Measurements from ENCODE around the gene CLN6. TPM values are rescaled to one million over a fixed set of nuclear protein-coding genes. Genes with fewer than 3 reads are reported as not detected.

Gene CLN6
- total and polyA plus RNA-seq, 9 of the 15 experiments (the other 6 are each of a cell fraction or from before 2014, with no cell fraction given): 0.71 to 53.3 (median 39.3) TPM

DNA sequence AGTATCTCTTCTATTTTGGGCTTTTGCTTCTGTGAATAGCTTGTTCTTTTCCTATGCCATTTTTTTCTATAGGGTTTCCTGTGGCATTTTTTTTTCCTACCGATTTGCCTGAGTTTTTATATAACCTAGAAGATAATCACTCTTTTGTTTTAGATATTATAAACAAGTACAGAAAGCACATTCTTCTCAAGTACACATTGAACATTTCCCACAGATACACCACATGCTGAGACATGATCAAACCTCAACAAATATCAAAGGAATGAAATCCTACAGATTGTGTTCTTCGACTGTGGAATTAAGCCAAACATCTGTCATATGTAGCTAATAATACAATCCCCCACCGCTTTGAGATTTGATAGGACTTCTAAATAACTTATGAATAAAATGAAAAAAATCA, 38.9 kb upstream of the CLN6 start (continued):
- TF ChIP-seq, protein P1, sequence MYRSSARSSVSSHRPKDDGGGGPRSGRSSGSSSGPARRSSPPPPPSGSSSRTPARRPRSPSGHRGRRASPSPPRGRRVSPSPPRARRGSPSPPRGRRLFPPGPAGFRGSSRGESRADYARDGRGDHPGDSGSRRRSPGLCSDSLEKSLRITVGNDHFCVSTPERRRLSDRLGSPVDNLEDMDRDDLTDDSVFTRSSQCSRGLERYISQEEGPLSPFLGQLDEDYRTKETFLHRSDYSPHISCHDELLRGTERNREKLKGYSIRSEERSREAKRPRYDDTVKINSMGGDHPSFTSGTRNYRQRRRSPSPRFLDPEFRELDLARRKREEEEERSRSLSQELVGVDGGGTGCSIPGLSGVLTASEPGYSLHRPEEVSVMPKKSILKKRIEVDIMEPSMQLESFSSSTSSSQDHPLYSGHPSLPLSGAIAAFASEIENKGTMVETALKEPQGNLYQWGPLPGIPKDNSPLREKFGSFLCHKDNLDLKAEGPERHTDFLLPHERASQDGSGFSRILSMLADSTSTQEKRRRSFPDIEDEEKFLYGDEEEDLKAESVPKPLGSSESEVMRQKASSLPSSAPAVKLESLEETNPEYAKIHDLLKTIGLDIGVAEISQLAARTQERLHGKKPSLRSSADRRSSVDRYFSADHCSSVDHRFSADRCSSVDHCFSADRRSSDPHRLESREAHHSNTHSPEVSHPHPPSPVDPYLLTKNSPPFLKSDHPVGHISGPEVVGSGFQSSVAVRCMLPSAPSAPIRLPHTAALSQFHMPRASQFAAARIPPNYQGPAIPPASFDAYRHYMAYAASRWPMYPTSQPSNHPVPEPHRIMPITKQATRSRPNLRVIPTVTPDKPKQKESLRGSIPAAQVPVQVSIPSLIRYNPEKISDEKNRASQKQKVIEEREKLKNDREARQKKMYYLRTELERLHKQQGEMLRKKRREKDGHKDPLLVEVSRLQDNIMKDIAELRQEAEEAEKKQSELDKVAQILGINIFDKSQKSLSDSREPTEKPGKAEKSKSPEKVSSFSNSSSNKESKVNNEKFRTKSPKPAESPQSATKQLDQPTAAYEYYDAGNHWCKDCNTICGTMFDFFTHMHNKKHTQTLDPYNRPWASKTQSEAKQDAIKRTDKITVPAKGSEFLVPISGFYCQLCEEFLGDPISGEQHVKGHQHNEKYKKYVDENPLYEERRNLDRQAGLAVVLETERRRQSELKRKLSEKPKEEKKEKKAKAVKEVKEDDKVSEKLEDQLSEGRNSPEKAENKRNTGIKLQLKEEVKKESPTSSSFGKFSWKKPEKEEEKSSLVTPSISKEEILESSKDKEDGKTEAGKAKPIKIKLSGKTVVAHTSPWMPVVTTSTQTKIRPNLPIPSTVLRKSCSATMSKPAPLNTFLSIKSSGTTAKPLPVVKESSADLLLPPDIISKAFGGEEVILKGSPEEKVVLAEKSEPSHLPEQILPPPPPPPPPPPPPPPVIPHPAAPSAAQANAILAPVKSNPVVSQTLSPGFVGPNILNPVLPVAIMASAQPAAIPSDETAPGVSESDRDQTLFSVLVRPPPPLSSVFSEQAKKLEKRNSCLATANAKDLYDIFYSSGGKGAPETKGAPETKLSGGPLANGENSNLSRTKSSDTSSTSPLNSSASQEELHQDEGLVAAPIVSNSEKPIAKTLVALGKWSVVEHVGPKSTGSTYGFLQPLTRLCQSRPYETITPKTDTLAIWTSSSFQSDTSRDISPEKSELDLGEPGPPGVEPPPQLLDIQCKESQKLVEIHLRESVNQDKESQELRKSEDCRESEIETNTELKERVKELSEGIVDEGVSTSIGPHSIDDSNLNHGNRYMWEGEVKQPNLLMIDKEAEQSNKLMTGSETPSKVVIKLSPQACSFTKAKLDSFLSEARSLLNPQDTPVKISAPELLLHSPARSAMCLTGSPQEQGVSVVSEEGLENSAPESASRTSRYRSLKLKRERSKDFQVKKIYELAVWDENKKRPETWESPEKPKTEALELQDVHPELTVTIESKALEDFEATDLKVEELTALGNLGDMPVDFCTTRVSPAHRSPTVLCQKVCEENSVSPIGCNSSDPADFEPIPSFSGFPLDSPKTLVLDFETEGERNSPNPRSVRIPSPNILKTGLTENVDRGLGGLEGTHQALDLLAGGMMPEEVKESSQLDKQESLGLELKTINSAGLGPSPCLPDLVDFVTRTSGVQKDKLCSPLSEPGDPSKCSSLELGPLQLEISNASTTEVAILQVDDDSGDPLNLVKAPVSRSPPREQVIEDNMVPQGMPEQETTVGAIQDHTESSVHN (IDR thresholded peaks at IDR 0.05; ENCODE audit: borderline replicate concordance in 1 of 2, low read depth in 1 of 2): no peak
- no peak for TF ChIP-seq ZFX (CRISPR knock-in tag; IDR thresholded peaks at IDR 0.05)
- no peak for TF ChIP-seq ZNF239 (CRISPR knock-in tag; IDR thresholded peaks at IDR 0.05)
- TF ChIP-seq ETV1 (tag; conservative IDR thresholded peaks at IDR 0.05; ENCODE audit: low read depth): no peak
- no peak for TF ChIP-seq DACH1 (IDR thresholded peaks at IDR 0.05; ENCODE audit: partially characterized antibody)
- TF ChIP-seq TEAD2 (tag; IDR thresholded peaks at IDR 0.05): no peak
- TF ChIP-seq, protein P2, sequence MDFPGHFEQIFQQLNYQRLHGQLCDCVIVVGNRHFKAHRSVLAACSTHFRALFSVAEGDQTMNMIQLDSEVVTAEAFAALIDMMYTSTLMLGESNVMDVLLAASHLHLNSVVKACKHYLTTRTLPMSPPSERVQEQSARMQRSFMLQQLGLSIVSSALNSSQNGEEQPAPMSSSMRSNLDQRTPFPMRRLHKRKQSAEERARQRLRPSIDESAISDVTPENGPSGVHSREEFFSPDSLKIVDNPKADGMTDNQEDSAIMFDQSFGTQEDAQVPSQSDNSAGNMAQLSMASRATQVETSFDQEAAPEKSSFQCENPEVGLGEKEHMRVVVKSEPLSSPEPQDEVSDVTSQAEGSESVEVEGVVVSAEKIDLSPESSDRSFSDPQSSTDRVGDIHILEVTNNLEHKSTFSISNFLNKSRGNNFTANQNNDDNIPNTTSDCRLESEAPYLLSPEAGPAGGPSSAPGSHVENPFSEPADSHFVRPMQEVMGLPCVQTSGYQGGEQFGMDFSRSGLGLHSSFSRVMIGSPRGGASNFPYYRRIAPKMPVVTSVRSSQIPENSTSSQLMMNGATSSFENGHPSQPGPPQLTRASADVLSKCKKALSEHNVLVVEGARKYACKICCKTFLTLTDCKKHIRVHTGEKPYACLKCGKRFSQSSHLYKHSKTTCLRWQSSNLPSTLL (IDR thresholded peaks at IDR 0.05): no peak
- TF ChIP-seq, protein P3, sequence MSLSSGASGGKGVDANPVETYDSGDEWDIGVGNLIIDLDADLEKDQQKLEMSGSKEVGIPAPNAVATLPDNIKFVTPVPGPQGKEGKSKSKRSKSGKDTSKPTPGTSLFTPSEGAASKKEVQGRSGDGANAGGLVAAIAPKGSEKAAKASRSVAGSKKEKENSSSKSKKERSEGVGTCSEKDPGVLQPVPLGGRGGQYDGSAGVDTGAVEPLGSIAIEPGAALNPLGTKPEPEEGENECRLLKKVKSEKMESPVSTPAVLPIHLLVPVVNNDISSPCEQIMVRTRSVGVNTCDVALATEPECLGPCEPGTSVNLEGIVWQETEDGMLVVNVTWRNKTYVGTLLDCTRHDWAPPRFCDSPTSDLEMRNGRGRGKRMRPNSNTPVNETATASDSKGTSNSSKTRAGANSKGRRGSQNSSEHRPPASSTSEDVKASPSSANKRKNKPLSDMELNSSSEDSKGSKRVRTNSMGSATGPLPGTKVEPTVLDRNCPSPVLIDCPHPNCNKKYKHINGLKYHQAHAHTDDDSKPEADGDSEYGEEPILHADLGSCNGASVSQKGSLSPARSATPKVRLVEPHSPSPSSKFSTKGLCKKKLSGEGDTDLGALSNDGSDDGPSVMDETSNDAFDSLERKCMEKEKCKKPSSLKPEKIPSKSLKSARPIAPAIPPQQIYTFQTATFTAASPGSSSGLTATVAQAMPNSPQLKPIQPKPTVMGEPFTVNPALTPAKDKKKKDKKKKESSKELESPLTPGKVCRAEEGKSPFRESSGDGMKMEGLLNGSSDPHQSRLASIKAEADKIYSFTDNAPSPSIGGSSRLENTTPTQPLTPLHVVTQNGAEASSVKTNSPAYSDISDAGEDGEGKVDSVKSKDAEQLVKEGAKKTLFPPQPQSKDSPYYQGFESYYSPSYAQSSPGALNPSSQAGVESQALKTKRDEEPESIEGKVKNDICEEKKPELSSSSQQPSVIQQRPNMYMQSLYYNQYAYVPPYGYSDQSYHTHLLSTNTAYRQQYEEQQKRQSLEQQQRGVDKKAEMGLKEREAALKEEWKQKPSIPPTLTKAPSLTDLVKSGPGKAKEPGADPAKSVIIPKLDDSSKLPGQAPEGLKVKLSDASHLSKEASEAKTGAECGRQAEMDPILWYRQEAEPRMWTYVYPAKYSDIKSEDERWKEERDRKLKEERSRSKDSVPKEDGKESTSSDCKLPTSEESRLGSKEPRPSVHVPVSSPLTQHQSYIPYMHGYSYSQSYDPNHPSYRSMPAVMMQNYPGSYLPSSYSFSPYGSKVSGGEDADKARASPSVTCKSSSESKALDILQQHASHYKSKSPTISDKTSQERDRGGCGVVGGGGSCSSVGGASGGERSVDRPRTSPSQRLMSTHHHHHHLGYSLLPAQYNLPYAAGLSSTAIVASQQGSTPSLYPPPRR (CRISPR knock-in tag; IDR thresholded peaks at IDR 0.05; ENCODE audit: borderline replicate concordance): no peak
- no peak for TF ChIP-seq HDAC3 (IDR thresholded peaks at IDR 0.05; ENCODE audit: borderline replicate concordance, partially characterized antibody)
- no peak for TF ChIP-seq ZBTB7A (IDR thresholded peaks at IDR 0.05; ENCODE audit: borderline replicate concordance, control insufficient read depth, low read depth, low read length)
- no peak for TF ChIP-seq ZNF57 (CRISPR knock-in tag; IDR thresholded peaks at IDR 0.05)
- no peak for TF ChIP-seq SRSF1 (IDR thresholded peaks at IDR 0.05; ENCODE audit: low read depth, low read length)
- TF ChIP-seq TAF7 (tag; IDR thresholded peaks at IDR 0.05): no peak
